GM12878 (cell line): ENCODE measurements around the gene XRN2. TPM values are rescaled to one million over a fixed set of nuclear protein-coding genes. Genes with fewer than 3 reads are reported as not detected.

Experiments
- ATAC-seq: fragments of 200-7000 bp; cut with Tn5 transposase; 3 replicates; pipeline ENCODE4 v1.9.1; 2020; ENCODE audit warnings: mild to moderate bottlenecking, moderate library complexity
- BruUV-seq: library from RNA; stranded (reverse); fragments of 400-500 nt; replicated peaks from 2 replicates; lab custom pipeline; 2021; lab: Mats Ljungman, UMichigan
- CTCF ChIA-PET: fragments of 300-600 bp; sonication (Branson Sonifier 250); formaldehyde crosslinking; extraction: SDS; loops from one replicate; lab custom pipeline; 2021; ENCODE audit warnings: inconsistent platforms; lab: Yijun Ruan, JAX
- POLR2A ChIA-PET: fragments of 350-600 bp; formaldehyde crosslinking; extraction: SDS; loops from one replicate; lab custom pipeline; 2021; ENCODE audit warnings: inconsistent platforms; lab: Charles Lee
- RAD21 ChIA-PET: fragments of 300-600 bp; sonication (Branson Sonifier 250); formaldehyde crosslinking; loops from one replicate; lab custom pipeline; 2023; ENCODE audit warnings: antibody characterized with exemption; ENCODE audit not compliant: unreplicated experiment; lab: Charles Lee
- SMC1A ChIA-PET: fragments of 300-600 bp; sonication (Branson Sonifier 250); formaldehyde crosslinking; loops from one replicate; lab custom pipeline; 2023; ENCODE audit not compliant: unreplicated experiment, uncharacterized antibody; lab: Charles Lee
- DNase-seq: peaks from one replicate; pipeline ENCODE4 v3.0.0-alpha.2; 2011; ENCODE audit warnings: low read depth, low spot score
- FAIRE-seq: peaks from 3 replicates; lab custom pipeline; 2011; peaks lifted over from hg19 to GRCh38; lab: Jason Lieb, UNC
- H2AFZ ChIP-seq: 2 replicates; pipeline ENCODE4 v1.6.0; 2011; ENCODE audit warnings: low read depth, low read length, control low read depth; ENCODE audit not compliant: control insufficient read depth
- H3K27ac ChIP-seq: 2 replicates; pipeline ENCODE4 v1.5.1; 2011; ENCODE audit warnings: control low read depth; ENCODE audit not compliant: control insufficient read depth, insufficient read depth
- H3K27me3 ChIP-seq, 2 experiments: replicated peaks in 1 of 2; 2 replicates each; pipeline versions ENCODE4 v1.6.0 to v1.6.1; 2011; ENCODE audit warnings: low read length in 1 of 2; ENCODE audit not compliant: control insufficient read depth in 2 of 2, insufficient read depth in 2 of 2
- H3K36me3 ChIP-seq, 2 experiments: 2 replicates each; pipeline ENCODE4 v1.5.1; 2011; ENCODE audit warnings: low read length in 1 of 2; ENCODE audit not compliant: control insufficient read depth in 2 of 2, insufficient read depth in 2 of 2
- H3K4me1 ChIP-seq: 2 replicates; pipeline ENCODE4 v1.6.1; 2011; ENCODE audit warnings: mild to moderate bottlenecking, low read length, moderate library complexity, mixed read lengths; ENCODE audit not compliant: control insufficient read depth, insufficient read depth
- H3K4me2 ChIP-seq: 2 replicates; pipeline ENCODE4 v1.6.0; 2011; ENCODE audit warnings: control low read depth; ENCODE audit not compliant: control insufficient read depth, insufficient read depth
- H3K4me3 ChIP-seq: fragments of 200-600 bp; sonication (generic); 2 replicates; pipeline ENCODE4 v1.5.1; 2016
- H3K79me2 ChIP-seq: 2 replicates; pipeline ENCODE4 v1.6.0; 2011; ENCODE audit warnings: low read length; ENCODE audit not compliant: control insufficient read depth, insufficient read depth
- H3K9ac ChIP-seq: 2 replicates; pipeline ENCODE4 v1.8.0; 2011; ENCODE audit warnings: low read length, control low read depth, mixed read lengths; ENCODE audit not compliant: control insufficient read depth, insufficient read depth
- H3K9me3 ChIP-seq: replicated peaks from 3 replicates; pipeline ENCODE4 v1.5.1; 2011; ENCODE audit warnings: mild to moderate bottlenecking, low read length; ENCODE audit not compliant: control insufficient read depth, insufficient read depth
- H4K20me1 ChIP-seq: 2 replicates; pipeline ENCODE4 v1.6.0; 2011; ENCODE audit not compliant: control insufficient read depth, insufficient read depth
- FOXM1 ChIP-seq: IDR thresholded peaks from 2 replicates; pipeline ENCODE4 v1.6.1; 2012; ENCODE audit warnings: low read depth, mild to moderate bottlenecking, inconsistent platforms, low read length, moderate library complexity
- RAD51 ChIP-seq: fragments of 450-650 bp; IDR thresholded peaks from 2 replicates; pipeline ENCODE4 v1.6.1; 2016; ENCODE audit warnings: moderate library complexity, mild to moderate bottlenecking, inconsistent platforms
- TAF1 ChIP-seq: IDR thresholded peaks from 2 replicates; pipeline ENCODE4 v1.6.1; 2011; ENCODE audit warnings: mild to moderate bottlenecking, low read depth, low read length, borderline replicate concordance
- ZNF274 ChIP-seq: IDR thresholded peaks from one replicate; pipeline ENCODE4 v1.8.0; 2011; ENCODE audit not compliant: insufficient read length, insufficient read depth
- WGBS: methylation state at CpG from one replicate; pipeline ENCODE4 v1.1.6; 2016; ENCODE audit warnings: low lambda C conversion rate; ENCODE audit not compliant: insufficient replicate concordance, insufficient coverage; ENCODE audit errors: missing lambda C conversion rate; 5-methylcytosine and 5-hydroxymethylcytosine counted together
- in situ Hi-C: fragments of 300-500 bp; cut with MboI; formaldehyde crosslinking; loops from 9 replicates; pipeline ENCODE4 v1.14.3; 2018; ENCODE audit warnings: mixed read lengths
- intact Hi-C: fragments of 100-400 bp; cut with micrococcal nuclease; formaldehyde crosslinking; loops from one replicate; pipeline ENCODE4 v1.14.2; 2022; ENCODE audit not compliant: unreplicated experiment
- polyA plus RNA-seq, 11 experiments: library from polyadenylated mRNA; depleted of rRNA in 4 of 11; unstranded in 6 of 11; stranded (reverse) in 5 of 11; fragments of >200 nt; fragmentation: Nextera tagmentation in 4 of 11; fragmentation: Illumina TruSeq in 1 of 11; extraction: Ambion mirVana in 4 of 11; extraction: Trizol in 1 of 11; gene quantifications; 1 replicate in 1 of 11; 2 replicates in 10 of 11; pipeline versions ENCODE4 v1.2.1 to v1.2.3, GENCODE V29; 2011 to 2016; ENCODE audit warnings: inconsistent platforms in 2 of 11, missing spikeins in 2 of 11, low read depth in 1 of 11
- total RNA-seq, 4 experiments: library from RNA; depleted of rRNA in 3 of 4; stranded (reverse); fragments of >200 nt in 3 of 4; fragmentation: Illumina TruSeq in 1 of 4; extraction: Trizol in 1 of 4; gene quantifications; 2 replicates each; pipeline versions ENCODE4 v1.2.1 to v1.2.3, GENCODE V29; 2013 to 2021
- TF ChIP-seq, protein P1 (sequence below): fragments of 450-650 bp; formaldehyde crosslinking; IDR thresholded peaks from 2 replicates; pipeline ENCODE4 v1.5.0; 2022; ENCODE audit warnings: mild to moderate bottlenecking, missing genetic modification characterization
- TF ChIP-seq, protein P2 (sequence below): IDR thresholded peaks from 2 replicates; pipeline ENCODE4 v1.6.1; 2012; ENCODE audit warnings: improper control_type of control experiment, low read depth, low read length; ENCODE audit not compliant: insufficient replicate concordance
- TF ChIP-seq, protein P3 (sequence below): fragments of 450-650 bp; IDR thresholded peaks from 2 replicates; pipeline ENCODE4 v1.6.1; 2017; ENCODE audit warnings: mild to moderate bottlenecking, moderate library complexity
- TF ChIP-seq, protein P4 (sequence below), 3 experiments: IDR thresholded peaks in 2 of 3; conservative IDR thresholded peaks in 1 of 3; 2 replicates each; pipeline ENCODE4 v1.5.1; 2011; ENCODE audit warnings: low read depth in 3 of 3, low read length in 3 of 3, mild to moderate bottlenecking in 3 of 3, control low read depth in 2 of 3, moderate library complexity in 2 of 3, inconsistent platforms in 1 of 3, mixed read lengths in 1 of 3; ENCODE audit not compliant: control insufficient read depth in 2 of 3, insufficient read depth in 1 of 3; ENCODE audit errors: extremely low read depth in 1 of 3

The XRN2 gene
- total and polyA plus RNA-seq, 10 of the 15 experiments (the other 5 are each of a cell fraction or from before 2014, with no cell fraction given): 59.7 to 97.8 (median 75.6) TPM

DNA sequence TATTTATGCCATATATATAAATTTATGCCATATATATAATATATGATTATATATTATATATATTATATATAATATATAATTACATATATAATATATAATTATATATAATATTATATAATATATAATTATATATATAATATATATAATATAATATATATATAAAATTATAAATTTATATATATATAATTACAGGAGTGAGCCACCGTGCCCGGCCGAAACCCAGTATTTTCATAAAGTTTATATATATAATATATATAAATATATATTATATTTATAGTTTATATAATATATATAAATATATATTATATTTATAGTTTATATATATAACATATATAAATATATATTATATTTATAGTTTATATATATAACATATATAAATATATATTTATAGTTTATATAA lies 62.6 kb downstream of the XRN2 start:
- Histone ChIP-seq H3K27me3 (no peaks in the 10 kb centered on the region), H2AFZ (no peak overlapping the region), H3K9me3 (no peaks in the 10 kb centered on the region), H3K4me2 (no peak overlapping the region), H3K36me3 (peaks cover 4 to 7% of the 10 kb centered on the region in 2 experiments; a peak in 3 of 4 replicates), H3K79me2 (no peaks in the 10 kb centered on the region), H3K4me3 (no peak overlapping the region), H3K27ac (no peak overlapping the region), H4K20me1 (no peaks in the 10 kb centered on the region), H3K9ac (no peak overlapping the region), H3K4me1 (no peaks in the 10 kb centered on the region)
- DNase-seq (no peak), FAIRE-seq (no peak), ATAC-seq (no peak)
- no TSS peak for BruUV-seq
- in situ Hi-C loops: no loop called here
- intact Hi-C loops: no loop called here
- POLR2A ChIA-PET: no interaction called here
- CTCF ChIA-PET: no interaction called here
- TF ChIP-seq, protein P1, sequence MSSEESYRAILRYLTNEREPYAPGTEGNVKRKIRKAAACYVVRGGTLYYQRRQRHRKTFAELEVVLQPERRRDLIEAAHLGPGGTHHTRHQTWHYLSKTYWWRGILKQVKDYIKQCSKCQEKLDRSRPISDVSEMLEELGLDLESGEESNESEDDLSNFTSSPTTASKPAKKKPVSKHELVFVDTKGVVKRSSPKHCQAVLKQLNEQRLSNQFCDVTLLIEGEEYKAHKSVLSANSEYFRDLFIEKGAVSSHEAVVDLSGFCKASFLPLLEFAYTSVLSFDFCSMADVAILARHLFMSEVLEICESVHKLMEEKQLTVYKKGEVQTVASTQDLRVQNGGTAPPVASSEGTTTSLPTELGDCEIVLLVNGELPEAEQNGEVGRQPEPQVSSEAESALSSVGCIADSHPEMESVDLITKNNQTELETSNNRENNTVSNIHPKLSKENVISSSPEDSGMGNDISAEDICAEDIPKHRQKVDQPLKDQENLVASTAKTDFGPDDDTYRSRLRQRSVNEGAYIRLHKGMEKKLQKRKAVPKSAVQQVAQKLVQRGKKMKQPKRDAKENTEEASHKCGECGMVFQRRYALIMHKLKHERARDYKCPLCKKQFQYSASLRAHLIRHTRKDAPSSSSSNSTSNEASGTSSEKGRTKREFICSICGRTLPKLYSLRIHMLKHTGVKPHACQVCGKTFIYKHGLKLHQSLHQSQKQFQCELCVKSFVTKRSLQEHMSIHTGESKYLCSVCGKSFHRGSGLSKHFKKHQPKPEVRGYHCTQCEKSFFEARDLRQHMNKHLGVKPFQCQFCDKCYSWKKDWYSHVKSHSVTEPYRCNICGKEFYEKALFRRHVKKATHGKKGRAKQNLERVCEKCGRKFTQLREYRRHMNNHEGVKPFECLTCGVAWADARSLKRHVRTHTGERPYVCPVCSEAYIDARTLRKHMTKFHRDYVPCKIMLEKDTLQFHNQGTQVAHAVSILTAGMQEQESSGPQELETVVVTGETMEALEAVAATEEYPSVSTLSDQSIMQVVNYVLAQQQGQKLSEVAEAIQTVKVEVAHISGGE (CRISPR knock-in tag): no peak
- no peak for TF ChIP-seq TAF1
- TF ChIP-seq, protein P2, sequence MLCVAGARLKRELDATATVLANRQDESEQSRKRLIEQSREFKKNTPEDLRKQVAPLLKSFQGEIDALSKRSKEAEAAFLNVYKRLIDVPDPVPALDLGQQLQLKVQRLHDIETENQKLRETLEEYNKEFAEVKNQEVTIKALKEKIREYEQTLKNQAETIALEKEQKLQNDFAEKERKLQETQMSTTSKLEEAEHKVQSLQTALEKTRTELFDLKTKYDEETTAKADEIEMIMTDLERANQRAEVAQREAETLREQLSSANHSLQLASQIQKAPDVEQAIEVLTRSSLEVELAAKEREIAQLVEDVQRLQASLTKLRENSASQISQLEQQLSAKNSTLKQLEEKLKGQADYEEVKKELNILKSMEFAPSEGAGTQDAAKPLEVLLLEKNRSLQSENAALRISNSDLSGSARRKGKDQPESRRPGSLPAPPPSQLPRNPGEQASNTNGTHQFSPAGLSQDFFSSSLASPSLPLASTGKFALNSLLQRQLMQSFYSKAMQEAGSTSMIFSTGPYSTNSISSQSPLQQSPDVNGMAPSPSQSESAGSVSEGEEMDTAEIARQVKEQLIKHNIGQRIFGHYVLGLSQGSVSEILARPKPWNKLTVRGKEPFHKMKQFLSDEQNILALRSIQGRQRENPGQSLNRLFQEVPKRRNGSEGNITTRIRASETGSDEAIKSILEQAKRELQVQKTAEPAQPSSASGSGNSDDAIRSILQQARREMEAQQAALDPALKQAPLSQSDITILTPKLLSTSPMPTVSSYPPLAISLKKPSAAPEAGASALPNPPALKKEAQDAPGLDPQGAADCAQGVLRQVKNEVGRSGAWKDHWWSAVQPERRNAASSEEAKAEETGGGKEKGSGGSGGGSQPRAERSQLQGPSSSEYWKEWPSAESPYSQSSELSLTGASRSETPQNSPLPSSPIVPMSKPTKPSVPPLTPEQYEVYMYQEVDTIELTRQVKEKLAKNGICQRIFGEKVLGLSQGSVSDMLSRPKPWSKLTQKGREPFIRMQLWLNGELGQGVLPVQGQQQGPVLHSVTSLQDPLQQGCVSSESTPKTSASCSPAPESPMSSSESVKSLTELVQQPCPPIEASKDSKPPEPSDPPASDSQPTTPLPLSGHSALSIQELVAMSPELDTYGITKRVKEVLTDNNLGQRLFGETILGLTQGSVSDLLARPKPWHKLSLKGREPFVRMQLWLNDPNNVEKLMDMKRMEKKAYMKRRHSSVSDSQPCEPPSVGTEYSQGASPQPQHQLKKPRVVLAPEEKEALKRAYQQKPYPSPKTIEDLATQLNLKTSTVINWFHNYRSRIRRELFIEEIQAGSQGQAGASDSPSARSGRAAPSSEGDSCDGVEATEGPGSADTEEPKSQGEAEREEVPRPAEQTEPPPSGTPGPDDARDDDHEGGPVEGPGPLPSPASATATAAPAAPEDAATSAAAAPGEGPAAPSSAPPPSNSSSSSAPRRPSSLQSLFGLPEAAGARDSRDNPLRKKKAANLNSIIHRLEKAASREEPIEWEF: no peak
- TF ChIP-seq, protein P3, sequence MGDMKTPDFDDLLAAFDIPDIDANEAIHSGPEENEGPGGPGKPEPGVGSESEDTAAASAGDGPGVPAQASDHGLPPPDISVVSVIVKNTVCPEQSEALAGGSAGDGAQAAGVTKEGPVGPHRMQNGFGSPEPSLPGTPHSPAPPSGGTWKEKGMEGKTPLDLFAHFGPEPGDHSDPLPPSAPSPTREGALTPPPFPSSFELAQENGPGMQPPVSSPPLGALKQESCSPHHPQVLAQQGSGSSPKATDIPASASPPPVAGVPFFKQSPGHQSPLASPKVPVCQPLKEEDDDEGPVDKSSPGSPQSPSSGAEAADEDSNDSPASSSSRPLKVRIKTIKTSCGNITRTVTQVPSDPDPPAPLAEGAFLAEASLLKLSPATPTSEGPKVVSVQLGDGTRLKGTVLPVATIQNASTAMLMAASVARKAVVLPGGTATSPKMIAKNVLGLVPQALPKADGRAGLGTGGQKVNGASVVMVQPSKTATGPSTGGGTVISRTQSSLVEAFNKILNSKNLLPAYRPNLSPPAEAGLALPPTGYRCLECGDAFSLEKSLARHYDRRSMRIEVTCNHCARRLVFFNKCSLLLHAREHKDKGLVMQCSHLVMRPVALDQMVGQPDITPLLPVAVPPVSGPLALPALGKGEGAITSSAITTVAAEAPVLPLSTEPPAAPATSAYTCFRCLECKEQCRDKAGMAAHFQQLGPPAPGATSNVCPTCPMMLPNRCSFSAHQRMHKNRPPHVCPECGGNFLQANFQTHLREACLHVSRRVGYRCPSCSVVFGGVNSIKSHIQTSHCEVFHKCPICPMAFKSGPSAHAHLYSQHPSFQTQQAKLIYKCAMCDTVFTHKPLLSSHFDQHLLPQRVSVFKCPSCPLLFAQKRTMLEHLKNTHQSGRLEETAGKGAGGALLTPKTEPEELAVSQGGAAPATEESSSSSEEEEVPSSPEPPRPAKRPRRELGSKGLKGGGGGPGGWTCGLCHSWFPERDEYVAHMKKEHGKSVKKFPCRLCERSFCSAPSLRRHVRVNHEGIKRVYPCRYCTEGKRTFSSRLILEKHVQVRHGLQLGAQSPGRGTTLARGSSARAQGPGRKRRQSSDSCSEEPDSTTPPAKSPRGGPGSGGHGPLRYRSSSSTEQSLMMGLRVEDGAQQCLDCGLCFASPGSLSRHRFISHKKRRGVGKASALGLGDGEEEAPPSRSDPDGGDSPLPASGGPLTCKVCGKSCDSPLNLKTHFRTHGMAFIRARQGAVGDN: no peak
- no peak for TF ChIP-seq FOXM1
- TF ChIP-seq RAD51: no peak
- no peak for TF ChIP-seq ZNF274
- TF ChIP-seq, protein P4, sequence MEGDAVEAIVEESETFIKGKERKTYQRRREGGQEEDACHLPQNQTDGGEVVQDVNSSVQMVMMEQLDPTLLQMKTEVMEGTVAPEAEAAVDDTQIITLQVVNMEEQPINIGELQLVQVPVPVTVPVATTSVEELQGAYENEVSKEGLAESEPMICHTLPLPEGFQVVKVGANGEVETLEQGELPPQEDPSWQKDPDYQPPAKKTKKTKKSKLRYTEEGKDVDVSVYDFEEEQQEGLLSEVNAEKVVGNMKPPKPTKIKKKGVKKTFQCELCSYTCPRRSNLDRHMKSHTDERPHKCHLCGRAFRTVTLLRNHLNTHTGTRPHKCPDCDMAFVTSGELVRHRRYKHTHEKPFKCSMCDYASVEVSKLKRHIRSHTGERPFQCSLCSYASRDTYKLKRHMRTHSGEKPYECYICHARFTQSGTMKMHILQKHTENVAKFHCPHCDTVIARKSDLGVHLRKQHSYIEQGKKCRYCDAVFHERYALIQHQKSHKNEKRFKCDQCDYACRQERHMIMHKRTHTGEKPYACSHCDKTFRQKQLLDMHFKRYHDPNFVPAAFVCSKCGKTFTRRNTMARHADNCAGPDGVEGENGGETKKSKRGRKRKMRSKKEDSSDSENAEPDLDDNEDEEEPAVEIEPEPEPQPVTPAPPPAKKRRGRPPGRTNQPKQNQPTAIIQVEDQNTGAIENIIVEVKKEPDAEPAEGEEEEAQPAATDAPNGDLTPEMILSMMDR (IDR thresholded peaks at IDR 0.05 in 2 of 3, conservative IDR thresholded peaks at IDR 0.05 in 1 of 3; ENCODE audit: control insufficient read depth in 2 of 3, extremely low read depth in 1 of 3, insufficient read depth in 1 of 3, low read depth in 3 of 3, low read length in 3 of 3): no peak
- 99% methylated on average over 3 of the region's 3 CpGs for WGBS
- SMC1A ChIA-PET: no interaction called here
- RAD21 ChIA-PET: no interaction called here
